Caco-2 (cell line): ENCODE measurements around the gene ADGRD1. TPM values are rescaled to one million over a fixed set of nuclear protein-coding genes. Genes with fewer than 3 reads are reported as not detected.

ENCODE experiments used
- BruUV-seq: library from RNA; stranded (reverse); fragments of 400-500 nt; replicated peaks from 2 replicates; lab custom pipeline; 2021; lab: Mats Ljungman, UMichigan
- CTCF ChIA-PET: fragments of 300-600 bp; sonication (Branson Sonifier 250); formaldehyde crosslinking; loops from one replicate; lab custom pipeline; 2022; ENCODE audit warnings: antibody characterized with exemption; lab: Charles Lee
- POLR2A ChIA-PET: fragments of 300-600 bp; sonication (Branson Sonifier 250); formaldehyde crosslinking; loops from one replicate; lab custom pipeline; 2022; ENCODE audit warnings: antibody characterized with exemption; lab: Charles Lee
- DNase-seq, 2 experiments: peaks; one replicate each; pipeline versions ENCODE4 v3.0.0 to v3.0.0-alpha.2; 2020 to 2022
- H3K27me3 ChIP-seq: replicated peaks from 2 replicates; pipeline ENCODE4 v1.6.0; 2011; ENCODE audit warnings: low read length; ENCODE audit not compliant: control insufficient read depth, insufficient read depth
- H3K36me3 ChIP-seq: 2 replicates; pipeline ENCODE4 v1.5.1; 2011; ENCODE audit warnings: low read length; ENCODE audit not compliant: control insufficient read depth, insufficient read depth
- H3K4me1 ChIP-seq: fragments of 250-450 bp; sonication (Bioruptor Pico); 2 replicates; pipeline ENCODE4 v1.5.1; 2020; ENCODE audit warnings: mild to moderate bottlenecking
- H3K4me3 ChIP-seq: 2 replicates; pipeline ENCODE4 v1.5.1; 2011; ENCODE audit warnings: low read depth, mild to moderate bottlenecking, control low read depth, low read length
- H3K9me3 ChIP-seq: fragments of 250-450 bp; sonication (Bioruptor Pico); 2 replicates; pipeline ENCODE4 v1.5.1; 2020; ENCODE audit warnings: mild to moderate bottlenecking, moderate library complexity
- H3K27ac Mint-ChIP-seq: one replicate; pipeline ENCODE4 v1.8.0; 2022; ENCODE audit warnings: mixed read lengths; ENCODE audit not compliant: unreplicated experiment
- H3K27me3 Mint-ChIP-seq: one replicate; pipeline ENCODE4 v1.8.0; 2022; ENCODE audit warnings: mixed read lengths; ENCODE audit not compliant: insufficient read depth, unreplicated experiment
- H3K36me3 Mint-ChIP-seq: one replicate; pipeline ENCODE4 v1.8.0; 2022; ENCODE audit warnings: mild to moderate bottlenecking, mixed read lengths; ENCODE audit not compliant: insufficient read depth, unreplicated experiment
- H3K4me1 Mint-ChIP-seq: one replicate; pipeline ENCODE4 v1.8.0; 2022; ENCODE audit warnings: low read depth, mixed read lengths; ENCODE audit not compliant: unreplicated experiment
- H3K4me3 Mint-ChIP-seq: one replicate; pipeline ENCODE4 v1.8.0; 2022; ENCODE audit warnings: mild to moderate bottlenecking, moderate library complexity, mixed read lengths; ENCODE audit not compliant: unreplicated experiment
- H3K9me3 Mint-ChIP-seq: one replicate; pipeline ENCODE4 v1.8.0; 2022; ENCODE audit warnings: mixed read lengths; ENCODE audit not compliant: unreplicated experiment
- CTCF ChIP-seq, 2 experiments: fragments of 200-600 bp in 1 of 2; IDR thresholded peaks; 1 replicate in 1 of 2; 2 replicates in 1 of 2; pipeline versions ENCODE4 v1.5.1 to v1.8.0; 2011 to 2022; ENCODE audit warnings: antibody characterized with exemption in 1 of 2, control low read depth in 1 of 2, inconsistent platforms in 1 of 2, low read depth in 1 of 2, low read length in 1 of 2, mild to moderate bottlenecking in 1 of 2, moderate library complexity in 1 of 2; ENCODE audit not compliant: insufficient read depth in 1 of 2, severe bottlenecking in 1 of 2, unreplicated experiment in 1 of 2
- intact Hi-C: fragments of 100-400 bp; cut with micrococcal nuclease; formaldehyde crosslinking; loops from one replicate; pipeline ENCODE4 v1.10.0; 2022; ENCODE audit not compliant: unreplicated experiment
- total RNA-seq: library from RNA; stranded (reverse); gene quantifications from 2 replicates; pipeline ENCODE4 v1.2.3, GENCODE V29; 2022

The ADGRD1 gene
- total RNA-seq, 1 experiment from 2014 or later, result 3.6 TPM

- CTCF ChIA-PET, result interaction anchor here (0.5 kb wide), 1 partner anchor 89 kb away, joined by 3 read pairs; no protein-coding TSS in a partner anchor
- TF ChIP-seq CTCF (IDR thresholded peaks at IDR 0.05; ENCODE audit: insufficient read depth in 1 of 2, low read depth in 1 of 2, low read length in 1 of 2, severe bottlenecking in 1 of 2, unreplicated experiment in 1 of 2), result no peak
- DNase-seq, result no peak
- no TSS peak for BruUV-seq
- Histone ChIP-seq H3K4me1 (no peaks in the 10 kb centered on the region), H3K4me3 (no peak overlapping the region), H3K27me3 (no peaks in the 10 kb centered on the region), H3K9me3 (no peaks in the 10 kb centered on the region), H3K36me3 (no peaks in the 10 kb centered on the region)
- H3K9me3 Mint-ChIP-seq, result peaks cover 10% of the 10 kb centered on the region
- no peak overlapping the region for H3K4me3 Mint-ChIP-seq
- POLR2A ChIA-PET, result no interaction called here
- peaks cover 8% of the 10 kb centered on the region for H3K4me1 Mint-ChIP-seq
- H3K36me3 Mint-ChIP-seq, result no peaks in the 10 kb centered on the region
- H3K27me3 Mint-ChIP-seq, result peaks cover 2% of the 10 kb centered on the region
- intact Hi-C loops, result no loop called here
- no peak overlapping the region for H3K27ac Mint-ChIP-seq
Observed at GRCh38 chr12:131032082-131032750, 78.5 kb downstream of the ADGRD1 start.

- H3K4me3 Mint-ChIP-seq, result no peak overlapping the region
- peaks cover 2% of the 10 kb centered on the region for H3K4me1 Mint-ChIP-seq
- Histone ChIP-seq H3K36me3 (no peaks in the 10 kb centered on the region), H3K4me1 (no peaks in the 10 kb centered on the region), H3K4me3 (no peak overlapping the region), H3K27me3 (no peaks in the 10 kb centered on the region), H3K9me3 (no peaks in the 10 kb centered on the region)
- CTCF ChIA-PET, result no interaction called here
- H3K36me3 Mint-ChIP-seq, result no peaks in the 10 kb centered on the region
- no peaks in the 10 kb centered on the region for H3K27me3 Mint-ChIP-seq
- intact Hi-C loops, result no loop called here
- no peak for DNase-seq
- peaks cover 19% of the 10 kb centered on the region for H3K9me3 Mint-ChIP-seq
- H3K27ac Mint-ChIP-seq, result no peak overlapping the region
- no peak for TF ChIP-seq CTCF (IDR thresholded peaks at IDR 0.05; ENCODE audit: insufficient read depth in 1 of 2, low read depth in 1 of 2, low read length in 1 of 2, severe bottlenecking in 1 of 2, unreplicated experiment in 1 of 2)
- no TSS peak for BruUV-seq
- POLR2A ChIA-PET, result no interaction called here
Observed at GRCh38 chr12:131033486-131033885, 79.8 kb downstream of the ADGRD1 start.

- Mint-ChIP-seq H3K27ac (no peak overlapping the region), H3K4me1 (no peaks in the 10 kb centered on the region), H3K4me3 (no peak overlapping the region), H3K36me3 (no peaks in the 10 kb centered on the region), H3K9me3 (peaks cover 19% of the 10 kb centered on the region), H3K27me3 (no peaks in the 10 kb centered on the region)
- Histone ChIP-seq H3K4me3 (no peak overlapping the region), H3K27me3 (no peaks in the 10 kb centered on the region), H3K4me1 (no peaks in the 10 kb centered on the region), H3K9me3 (no peaks in the 10 kb centered on the region), H3K36me3 (no peaks in the 10 kb centered on the region)
- ChIA-PET CTCF (no interaction called here), POLR2A (no interaction called here)
- no TSS peak for BruUV-seq
- DNase-seq, result no peak
- TF ChIP-seq CTCF (IDR thresholded peaks at IDR 0.05; ENCODE audit: insufficient read depth in 1 of 2, low read depth in 1 of 2, low read length in 1 of 2, severe bottlenecking in 1 of 2, unreplicated experiment in 1 of 2), result no peak
- intact Hi-C loops, result no loop called here
Observed at GRCh38 chr12:131033886-131034482, 80.3 kb downstream of the ADGRD1 start.
